ENCODE results near the gene TMCC3. TPM values are rescaled to one million over a fixed set of nuclear protein-coding genes. Genes with fewer than 3 reads are reported as not detected.
"Not testable (repeated sequence)": the region's sequence is repeated elsewhere in the genome, so short reads cannot be mapped to it uniquely, and the experiment has no call there.

Gene TMCC3
- total RNA-seq, 2 experiments from 2014 or later = 5.7 to 9.4 TPM

GRCh38 chr12:94698578-94698977 lies 48.2 kb upstream of the TMCC3 start:
- ChIA-PET CTCF (ENCODE audit: unreplicated experiment) (no interaction called here), POLR2A (interaction anchor here (0.8 to 1.3 kb wide), 3 partner anchors 9 to 52 kb away, joined by 3 to 7 read pairs (median 3); no protein-coding TSS in a partner anchor)
- H3K4me2 ChIP-seq (ENCODE audit: low read length) = no peak overlapping the region
- H3K27ac ChIP-seq (ENCODE audit: low read depth, low read length, poor library complexity, severe bottlenecking) = no peak overlapping the region
- no peaks in the 10 kb centered on the region for H3K36me3 ChIP-seq (ENCODE audit: insufficient read depth, low read length)
- no peak overlapping the region for H3K4me3 ChIP-seq (ENCODE audit: low read depth, low read length, poor library complexity, severe bottlenecking)
- no peaks in the 10 kb centered on the region for H3K79me2 ChIP-seq (ENCODE audit: insufficient read depth, low read depth, low read length)
- H3K4me1 ChIP-seq (ENCODE audit: insufficient read depth, low read length, poor library complexity, severe bottlenecking) = no peaks in the 10 kb centered on the region
- H3K9me2 ChIP-seq (ENCODE audit: insufficient read depth, low read length) = no peaks in the 10 kb centered on the region
- no peaks in the 10 kb centered on the region for H4K20me1 ChIP-seq (ENCODE audit: insufficient read depth, low read length)
- intact Hi-C loops (cut with micrococcal nuclease; ENCODE audit: unreplicated experiment) = no loop called here
- no TSS peak for BruUV-seq (replicated peaks)
- no peak overlapping the region for H2AFZ ChIP-seq (ENCODE audit: low read length)
- DNase-seq (ENCODE audit: low spot score) = no peak
- TF ChIP-seq, protein P1, sequence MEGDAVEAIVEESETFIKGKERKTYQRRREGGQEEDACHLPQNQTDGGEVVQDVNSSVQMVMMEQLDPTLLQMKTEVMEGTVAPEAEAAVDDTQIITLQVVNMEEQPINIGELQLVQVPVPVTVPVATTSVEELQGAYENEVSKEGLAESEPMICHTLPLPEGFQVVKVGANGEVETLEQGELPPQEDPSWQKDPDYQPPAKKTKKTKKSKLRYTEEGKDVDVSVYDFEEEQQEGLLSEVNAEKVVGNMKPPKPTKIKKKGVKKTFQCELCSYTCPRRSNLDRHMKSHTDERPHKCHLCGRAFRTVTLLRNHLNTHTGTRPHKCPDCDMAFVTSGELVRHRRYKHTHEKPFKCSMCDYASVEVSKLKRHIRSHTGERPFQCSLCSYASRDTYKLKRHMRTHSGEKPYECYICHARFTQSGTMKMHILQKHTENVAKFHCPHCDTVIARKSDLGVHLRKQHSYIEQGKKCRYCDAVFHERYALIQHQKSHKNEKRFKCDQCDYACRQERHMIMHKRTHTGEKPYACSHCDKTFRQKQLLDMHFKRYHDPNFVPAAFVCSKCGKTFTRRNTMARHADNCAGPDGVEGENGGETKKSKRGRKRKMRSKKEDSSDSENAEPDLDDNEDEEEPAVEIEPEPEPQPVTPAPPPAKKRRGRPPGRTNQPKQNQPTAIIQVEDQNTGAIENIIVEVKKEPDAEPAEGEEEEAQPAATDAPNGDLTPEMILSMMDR (conservative IDR thresholded peaks at IDR 0.05; ENCODE audit: low read length) = no peak
- no peak for TF ChIP-seq EZH2phosphoT487 (IDR thresholded peaks at IDR 0.05; ENCODE audit: borderline replicate concordance, low read depth, low read length)
- no peaks in the 10 kb centered on the region for H3K9me3 ChIP-seq (ENCODE audit: low read length)

DNA sequence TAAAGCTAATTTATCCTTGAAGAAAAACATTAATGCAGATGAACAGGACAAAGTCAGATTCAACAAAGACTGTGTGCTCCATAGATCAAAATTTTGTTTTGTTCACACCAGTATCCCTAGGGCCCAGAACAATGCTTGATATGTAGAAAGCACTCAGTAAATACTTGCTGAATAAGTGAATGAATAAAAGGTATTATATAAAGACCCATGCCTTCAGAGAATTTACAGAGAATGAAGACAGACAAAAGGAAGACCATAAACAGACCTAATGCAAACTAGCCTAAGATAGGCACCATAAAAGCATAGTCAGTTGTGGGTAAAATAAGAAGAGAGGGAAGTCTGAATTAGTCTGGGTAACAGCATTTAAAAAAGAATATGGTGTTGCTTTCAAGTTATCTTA lies 47.3 kb upstream of the TMCC3 start:
- H3K4me1 ChIP-seq (ENCODE audit: insufficient read depth, low read length, poor library complexity, severe bottlenecking) = no peaks in the 10 kb centered on the region
- H3K27ac ChIP-seq (ENCODE audit: low read depth, low read length, poor library complexity, severe bottlenecking) = no peak overlapping the region
- no peak overlapping the region for H3K4me2 ChIP-seq (ENCODE audit: low read length)
- no peaks in the 10 kb centered on the region for H3K9me3 ChIP-seq (ENCODE audit: low read length)
- no peak overlapping the region for H2AFZ ChIP-seq (ENCODE audit: low read length)
- intact Hi-C loops (cut with micrococcal nuclease; ENCODE audit: unreplicated experiment) = no loop called here
- H3K4me3 ChIP-seq (ENCODE audit: low read depth, low read length, poor library complexity, severe bottlenecking) = no peak overlapping the region
- TF ChIP-seq, protein P1 (conservative IDR thresholded peaks at IDR 0.05; ENCODE audit: low read length) = no peak
- no peak for TF ChIP-seq EZH2phosphoT487 (IDR thresholded peaks at IDR 0.05; ENCODE audit: borderline replicate concordance, low read depth, low read length)
- ChIA-PET POLR2A (no interaction called here), CTCF (ENCODE audit: unreplicated experiment) (no interaction called here)
- H3K9me2 ChIP-seq (ENCODE audit: insufficient read depth, low read length) = no peaks in the 10 kb centered on the region
- no peaks in the 10 kb centered on the region for H3K79me2 ChIP-seq (ENCODE audit: insufficient read depth, low read depth, low read length)
- no TSS peak for BruUV-seq (replicated peaks)
- no peaks in the 10 kb centered on the region for H4K20me1 ChIP-seq (ENCODE audit: insufficient read depth, low read length)
- no peaks in the 10 kb centered on the region for H3K36me3 ChIP-seq (ENCODE audit: insufficient read depth, low read length)
- DNase-seq (ENCODE audit: low spot score) = no peak

GRCh38 chr12:94694732-94695131 lies 44.4 kb upstream of the TMCC3 start:
- no peak overlapping the region for H2AFZ ChIP-seq (ENCODE audit: low read length)
- no peaks in the 10 kb centered on the region for H3K79me2 ChIP-seq (ENCODE audit: insufficient read depth, low read depth, low read length)
- no peaks in the 10 kb centered on the region for H4K20me1 ChIP-seq (ENCODE audit: insufficient read depth, low read length)
- H3K9me2 ChIP-seq (ENCODE audit: insufficient read depth, low read length) = no peaks in the 10 kb centered on the region
- H3K36me3 ChIP-seq (ENCODE audit: insufficient read depth, low read length) = no peaks in the 10 kb centered on the region
- CTCF ChIA-PET (ENCODE audit: unreplicated experiment) = no interaction called here
- peaks cover 4% of the 10 kb centered on the region for H3K4me1 ChIP-seq (ENCODE audit: insufficient read depth, low read length, poor library complexity, severe bottlenecking)
- no peak for DNase-seq (ENCODE audit: low spot score)
- intact Hi-C loops (cut with micrococcal nuclease; ENCODE audit: unreplicated experiment) = no loop called here
- no peak overlapping the region for H3K4me2 ChIP-seq (ENCODE audit: low read length)
- no TSS peak for BruUV-seq (replicated peaks)
- no peak overlapping the region for H3K4me3 ChIP-seq (ENCODE audit: low read depth, low read length, poor library complexity, severe bottlenecking)
- H3K9me3 ChIP-seq (ENCODE audit: low read length) = no peaks in the 10 kb centered on the region
- POLR2A ChIA-PET = no interaction called here
- TF ChIP-seq, protein P1 (conservative IDR thresholded peaks at IDR 0.05; ENCODE audit: low read length) = no peak
- no peak for TF ChIP-seq EZH2phosphoT487 (IDR thresholded peaks at IDR 0.05; ENCODE audit: borderline replicate concordance, low read depth, low read length)
- no peak overlapping the region for H3K27ac ChIP-seq (ENCODE audit: low read depth, low read length, poor library complexity, severe bottlenecking)

- H4K20me1 ChIP-seq (ENCODE audit: insufficient read depth, low read length); DNase-seq (ENCODE audit: low spot score); H3K9me2 ChIP-seq (ENCODE audit: insufficient read depth, low read length); H3K9me3 ChIP-seq (ENCODE audit: low read length); H3K4me1 ChIP-seq (ENCODE audit: insufficient read depth, low read length, poor library complexity, severe bottlenecking); H3K4me3 ChIP-seq (ENCODE audit: low read depth, low read length, poor library complexity, severe bottlenecking); POLR2A ChIA-PET; H3K27ac ChIP-seq (ENCODE audit: low read depth, low read length, poor library complexity, severe bottlenecking); H3K4me2 ChIP-seq (ENCODE audit: low read length); BruUV-seq (replicated peaks); intact Hi-C loops (cut with micrococcal nuclease; ENCODE audit: unreplicated experiment); H3K36me3 ChIP-seq (ENCODE audit: insufficient read depth, low read length); CTCF ChIA-PET (ENCODE audit: unreplicated experiment); H3K79me2 ChIP-seq (ENCODE audit: insufficient read depth, low read depth, low read length); H2AFZ ChIP-seq (ENCODE audit: low read length): not testable (repeated sequence)
These were observed 42.5 kb upstream of the TMCC3 start for GRCh38 chr12:94692826-94693225.

Data from OCI-LY7 (cell line).